Measurements from ENCODE around the gene ENPP5.
A peak's percentile ranks its signal among the peaks of the same experiment; 100 is the strongest.

ENPP5 gene

DNA sequence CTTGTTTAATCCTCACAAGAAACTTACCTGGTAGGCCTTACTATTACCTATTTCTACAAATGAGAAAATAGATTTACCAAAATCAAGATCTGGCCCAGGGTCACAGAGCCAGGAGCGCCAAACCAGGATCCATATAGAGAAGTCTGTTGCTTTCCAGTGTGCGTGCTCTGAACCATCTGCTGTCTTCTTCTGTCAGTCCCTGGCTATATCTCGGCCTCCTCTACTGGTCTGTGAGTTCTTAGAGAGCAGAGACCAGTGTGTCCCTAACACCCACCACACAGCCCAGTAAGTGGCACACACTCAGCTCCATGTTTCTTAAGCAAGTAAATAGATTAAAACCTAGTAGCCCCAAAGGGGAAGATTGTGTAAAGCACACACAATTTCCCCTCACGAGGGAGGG lies 18.9 kb upstream of the ENPP5 start:
- no peaks in the 10 kb centered on the region for H3K9me3 ChIP-seq (ENCODE audit: control insufficient read depth, insufficient read depth, low read depth, low read length)
- TF ChIP-seq HOXC10 (CRISPR knock-in tag; IDR thresholded peaks at IDR 0.05) (no peak), ZNF169 (tag by site-specific recombination; IDR thresholded peaks at IDR 0.05) (no peak), SP7 (tag by site-specific recombination; IDR thresholded peaks at IDR 0.05) (no peak), ZNF248 (tag by site-specific recombination; IDR thresholded peaks at IDR 0.05) (no peak), ZBTB7A (tag by site-specific recombination; IDR thresholded peaks at IDR 0.05; ENCODE audit: low read depth) (no peak), GLI2 (tag by site-specific recombination; IDR thresholded peaks at IDR 0.05; ENCODE audit: borderline replicate concordance, low read depth) (no peak), SETDB1 (IDR thresholded peaks at IDR 0.05; ENCODE audit: insufficient read length, low read length) (no peak), ZSCAN5A (tag by site-specific recombination; IDR thresholded peaks at IDR 0.05) (no peak), GLI4 (tag by site-specific recombination; IDR thresholded peaks at IDR 0.05) (no peak), SALL2 (tag by site-specific recombination; IDR thresholded peaks at IDR 0.05; ENCODE audit: borderline replicate concordance) (no peak), ZNF157 (tag by site-specific recombination; IDR thresholded peaks at IDR 0.05) (no peak), ZNF777 (tag by site-specific recombination; IDR thresholded peaks at IDR 0.05; ENCODE audit: borderline replicate concordance) (no peak), ZNF324 (tag by site-specific recombination; IDR thresholded peaks at IDR 0.05) (no peak), ZNF341 (tag by site-specific recombination; IDR thresholded peaks at IDR 0.05; ENCODE audit: low read depth) (no peak)
- TF ChIP-seq, protein P1, sequence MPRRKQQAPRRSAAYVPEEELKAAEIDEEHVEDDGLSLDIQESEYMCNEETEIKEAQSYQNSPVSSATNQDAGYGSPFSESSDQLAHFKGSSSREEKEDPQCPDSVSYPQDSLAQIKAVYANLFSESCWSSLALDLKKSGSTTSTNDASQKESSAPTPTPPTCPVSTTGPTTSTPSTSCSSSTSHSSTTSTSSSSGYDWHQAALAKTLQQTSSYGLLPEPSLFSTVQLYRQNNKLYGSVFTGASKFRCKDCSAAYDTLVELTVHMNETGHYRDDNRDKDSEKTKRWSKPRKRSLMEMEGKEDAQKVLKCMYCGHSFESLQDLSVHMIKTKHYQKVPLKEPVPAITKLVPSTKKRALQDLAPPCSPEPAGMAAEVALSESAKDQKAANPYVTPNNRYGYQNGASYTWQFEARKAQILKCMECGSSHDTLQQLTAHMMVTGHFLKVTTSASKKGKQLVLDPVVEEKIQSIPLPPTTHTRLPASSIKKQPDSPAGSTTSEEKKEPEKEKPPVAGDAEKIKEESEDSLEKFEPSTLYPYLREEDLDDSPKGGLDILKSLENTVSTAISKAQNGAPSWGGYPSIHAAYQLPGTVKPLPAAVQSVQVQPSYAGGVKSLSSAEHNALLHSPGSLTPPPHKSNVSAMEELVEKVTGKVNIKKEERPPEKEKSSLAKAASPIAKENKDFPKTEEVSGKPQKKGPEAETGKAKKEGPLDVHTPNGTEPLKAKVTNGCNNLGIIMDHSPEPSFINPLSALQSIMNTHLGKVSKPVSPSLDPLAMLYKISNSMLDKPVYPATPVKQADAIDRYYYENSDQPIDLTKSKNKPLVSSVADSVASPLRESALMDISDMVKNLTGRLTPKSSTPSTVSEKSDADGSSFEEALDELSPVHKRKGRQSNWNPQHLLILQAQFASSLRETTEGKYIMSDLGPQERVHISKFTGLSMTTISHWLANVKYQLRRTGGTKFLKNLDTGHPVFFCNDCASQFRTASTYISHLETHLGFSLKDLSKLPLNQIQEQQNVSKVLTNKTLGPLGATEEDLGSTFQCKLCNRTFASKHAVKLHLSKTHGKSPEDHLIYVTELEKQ (tag by site-specific recombination; IDR thresholded peaks at IDR 0.05; ENCODE audit: borderline replicate concordance) = no peak
- CTCF ChIA-PET = no interaction called here
- H3K36me3 ChIP-seq (ENCODE audit: control insufficient read depth in 2 of 2, insufficient read depth in 1 of 2, low read length in 2 of 2) = no peaks in the 10 kb centered on the region
- no peak overlapping the region for H3K4me3 ChIP-seq (ENCODE audit: low read depth, low read length)
- H3K27ac ChIP-seq (ENCODE audit: extremely low read depth, low read depth, low read length) = no peak overlapping the region
- POLR2A ChIA-PET = no interaction called here
- peaks cover 21% of the 10 kb centered on the region for H3K4me1 ChIP-seq (ENCODE audit: control insufficient read depth, insufficient read depth, low read length)

- peaks cover 26% of the 10 kb centered on the region for H3K4me1 ChIP-seq (ENCODE audit: control insufficient read depth, insufficient read depth, low read length)
- H3K9me3 ChIP-seq (ENCODE audit: control insufficient read depth, insufficient read depth, low read depth, low read length) = no peaks in the 10 kb centered on the region
- H3K4me3 ChIP-seq (ENCODE audit: low read depth, low read length) = no peak overlapping the region
- CTCF ChIA-PET = interaction anchor here (0.6 to 1.6 kb wide), 3 partner anchors 18 to 469 kb away, joined by 3 to 5 read pairs (median 4); no protein-coding TSS in a partner anchor
- H3K27ac ChIP-seq (ENCODE audit: extremely low read depth, low read depth, low read length) = no peak overlapping the region
- no peaks in the 10 kb centered on the region for H3K36me3 ChIP-seq (ENCODE audit: control insufficient read depth in 2 of 2, insufficient read depth in 1 of 2, low read length in 2 of 2)
- POLR2A ChIA-PET = interaction anchor here (1.6 kb wide), 1 partner anchor 9 kb away, joined by 4 read pairs; no protein-coding TSS in a partner anchor
- TF ChIP-seq FEZF1 (tag by site-specific recombination; IDR thresholded peaks at IDR 0.05) (peak; percentile 26; the same call in 1 of the 2 replicates), ZNF544 (tag by site-specific recombination; IDR thresholded peaks at IDR 0.05) (no peak), ZXDB (tag by site-specific recombination; IDR thresholded peaks at IDR 0.05) (0 out of 2 replicates have a peak, but pooled peaks have one; percentile 14), ZNF664 (tag by site-specific recombination; IDR thresholded peaks at IDR 0.05) (no peak)
- TF ChIP-seq, protein P2, sequence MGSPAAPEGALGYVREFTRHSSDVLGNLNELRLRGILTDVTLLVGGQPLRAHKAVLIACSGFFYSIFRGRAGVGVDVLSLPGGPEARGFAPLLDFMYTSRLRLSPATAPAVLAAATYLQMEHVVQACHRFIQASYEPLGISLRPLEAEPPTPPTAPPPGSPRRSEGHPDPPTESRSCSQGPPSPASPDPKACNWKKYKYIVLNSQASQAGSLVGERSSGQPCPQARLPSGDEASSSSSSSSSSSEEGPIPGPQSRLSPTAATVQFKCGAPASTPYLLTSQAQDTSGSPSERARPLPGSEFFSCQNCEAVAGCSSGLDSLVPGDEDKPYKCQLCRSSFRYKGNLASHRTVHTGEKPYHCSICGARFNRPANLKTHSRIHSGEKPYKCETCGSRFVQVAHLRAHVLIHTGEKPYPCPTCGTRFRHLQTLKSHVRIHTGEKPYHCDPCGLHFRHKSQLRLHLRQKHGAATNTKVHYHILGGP (tag by site-specific recombination; IDR thresholded peaks at IDR 0.05) = 0 out of 2 replicates have a peak, but pooled peaks have one; percentile 26
- TF ChIP-seq, protein P3, sequence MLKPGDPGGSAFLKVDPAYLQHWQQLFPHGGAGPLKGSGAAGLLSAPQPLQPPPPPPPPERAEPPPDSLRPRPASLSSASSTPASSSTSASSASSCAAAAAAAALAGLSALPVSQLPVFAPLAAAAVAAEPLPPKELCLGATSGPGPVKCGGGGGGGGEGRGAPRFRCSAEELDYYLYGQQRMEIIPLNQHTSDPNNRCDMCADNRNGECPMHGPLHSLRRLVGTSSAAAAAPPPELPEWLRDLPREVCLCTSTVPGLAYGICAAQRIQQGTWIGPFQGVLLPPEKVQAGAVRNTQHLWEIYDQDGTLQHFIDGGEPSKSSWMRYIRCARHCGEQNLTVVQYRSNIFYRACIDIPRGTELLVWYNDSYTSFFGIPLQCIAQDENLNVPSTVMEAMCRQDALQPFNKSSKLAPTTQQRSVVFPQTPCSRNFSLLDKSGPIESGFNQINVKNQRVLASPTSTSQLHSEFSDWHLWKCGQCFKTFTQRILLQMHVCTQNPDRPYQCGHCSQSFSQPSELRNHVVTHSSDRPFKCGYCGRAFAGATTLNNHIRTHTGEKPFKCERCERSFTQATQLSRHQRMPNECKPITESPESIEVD (tag by site-specific recombination; IDR thresholded peaks at IDR 0.05) = 0 out of 2 replicates have a peak, but pooled peaks have one; percentile 17
These were observed 15.8 kb upstream of the ENPP5 start for GRCh38 chr6:46186583-46186982.

Measured in HEK293 (cell line).